ENCODE results near the gene BMAL1. TPM values are rescaled to one million over a fixed set of nuclear protein-coding genes. Genes with fewer than 3 reads are reported as not detected.

BMAL1 gene
- total RNA-seq, 4 donors from 2014 or later: 41.2 to 97.5 (median 50.7) TPM

DNA sequence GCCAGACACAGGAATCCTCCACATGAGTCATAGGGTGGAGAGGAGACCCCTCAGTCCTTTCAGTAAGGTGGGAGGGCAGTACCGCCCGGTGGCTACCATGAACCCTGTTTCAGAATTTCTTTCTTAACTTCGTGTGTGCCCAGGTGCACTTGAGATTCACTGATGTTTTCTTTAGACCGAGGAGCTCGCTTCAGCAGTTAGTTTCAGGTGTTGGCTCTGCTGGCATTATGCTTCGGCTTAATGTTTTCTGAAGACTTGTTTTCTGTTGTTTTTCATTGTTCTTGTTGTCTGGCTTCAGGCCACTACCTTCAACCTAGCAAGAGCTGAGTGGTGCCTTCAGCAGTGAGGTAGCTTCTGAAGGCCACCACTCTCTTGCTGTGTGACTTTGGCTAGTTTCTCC is 71.5 kb downstream of the BMAL1 start:
- Histone ChIP-seq H3K36me3 (no peaks in the 10 kb centered on the region), H3K4me3 (replicated peaks in 1 of 3) (no peak overlapping the region), H3K27me3 (no peaks in the 10 kb centered on the region), H3K4me1 (peaks cover 43 to 60% of the 10 kb centered on the region in 2 donors), H3K27ac (peak overlapping the region; percentile 85 to 89 (median 86)), H3K9me3 (no peaks in the 10 kb centered on the region)
- DNase-seq: peak; percentile 70
- TF ChIP-seq, protein P1, sequence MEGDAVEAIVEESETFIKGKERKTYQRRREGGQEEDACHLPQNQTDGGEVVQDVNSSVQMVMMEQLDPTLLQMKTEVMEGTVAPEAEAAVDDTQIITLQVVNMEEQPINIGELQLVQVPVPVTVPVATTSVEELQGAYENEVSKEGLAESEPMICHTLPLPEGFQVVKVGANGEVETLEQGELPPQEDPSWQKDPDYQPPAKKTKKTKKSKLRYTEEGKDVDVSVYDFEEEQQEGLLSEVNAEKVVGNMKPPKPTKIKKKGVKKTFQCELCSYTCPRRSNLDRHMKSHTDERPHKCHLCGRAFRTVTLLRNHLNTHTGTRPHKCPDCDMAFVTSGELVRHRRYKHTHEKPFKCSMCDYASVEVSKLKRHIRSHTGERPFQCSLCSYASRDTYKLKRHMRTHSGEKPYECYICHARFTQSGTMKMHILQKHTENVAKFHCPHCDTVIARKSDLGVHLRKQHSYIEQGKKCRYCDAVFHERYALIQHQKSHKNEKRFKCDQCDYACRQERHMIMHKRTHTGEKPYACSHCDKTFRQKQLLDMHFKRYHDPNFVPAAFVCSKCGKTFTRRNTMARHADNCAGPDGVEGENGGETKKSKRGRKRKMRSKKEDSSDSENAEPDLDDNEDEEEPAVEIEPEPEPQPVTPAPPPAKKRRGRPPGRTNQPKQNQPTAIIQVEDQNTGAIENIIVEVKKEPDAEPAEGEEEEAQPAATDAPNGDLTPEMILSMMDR (IDR thresholded peaks at IDR 0.05): no peak
- no peak for TF ChIP-seq POLR2A (IDR thresholded peaks at IDR 0.05)
- intact Hi-C loops (cut with DNase I): loop anchor here (5.0 kb wide), 1 partner anchor 382 kb away; no protein-coding TSS in a partner anchor
- 36 to 58% methylated on average over 6 of the region's 6 CpGs for WGBS, 2 donors

DNA sequence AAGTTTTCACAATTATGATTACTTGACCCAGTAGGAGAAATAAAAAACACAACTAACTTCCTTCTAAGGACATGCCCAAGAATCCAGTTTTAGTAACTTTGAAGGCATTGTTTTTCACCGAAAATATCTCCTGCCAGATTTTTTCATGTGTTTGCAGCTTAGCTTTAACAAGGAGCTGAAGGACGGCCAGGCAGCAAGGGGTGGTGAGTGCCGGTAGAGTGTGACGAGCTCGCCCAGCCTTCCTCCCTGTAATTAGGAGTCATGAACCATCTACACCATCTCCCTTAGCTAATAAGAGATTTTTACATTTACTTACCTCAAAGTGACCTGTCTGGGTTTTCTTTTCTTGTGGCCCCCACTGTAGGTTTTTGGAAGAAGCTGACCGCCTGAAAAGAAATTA is 72.0 kb downstream of the BMAL1 start:
- 29 to 48% methylated on average over 6 of the region's 6 CpGs for WGBS, 2 donors
- intact Hi-C loops (cut with DNase I): loop anchor here (5.0 kb wide), 1 partner anchor 382 kb away; no protein-coding TSS in a partner anchor
- Histone ChIP-seq H3K9me3 (no peaks in the 10 kb centered on the region), H3K4me3 (replicated peaks in 1 of 3) (no peak overlapping the region), H3K27ac (peak overlapping the region; percentile 85 to 89 (median 86)), H3K36me3 (no peaks in the 10 kb centered on the region), H3K27me3 (no peaks in the 10 kb centered on the region), H3K4me1 (peaks cover 43 to 59% of the 10 kb centered on the region in 2 donors)
- no peak for TF ChIP-seq POLR2A (IDR thresholded peaks at IDR 0.05)
- TF ChIP-seq, protein P1 (IDR thresholded peaks at IDR 0.05): no peak
- DNase-seq: peak; percentile 83 to 84

DNA sequence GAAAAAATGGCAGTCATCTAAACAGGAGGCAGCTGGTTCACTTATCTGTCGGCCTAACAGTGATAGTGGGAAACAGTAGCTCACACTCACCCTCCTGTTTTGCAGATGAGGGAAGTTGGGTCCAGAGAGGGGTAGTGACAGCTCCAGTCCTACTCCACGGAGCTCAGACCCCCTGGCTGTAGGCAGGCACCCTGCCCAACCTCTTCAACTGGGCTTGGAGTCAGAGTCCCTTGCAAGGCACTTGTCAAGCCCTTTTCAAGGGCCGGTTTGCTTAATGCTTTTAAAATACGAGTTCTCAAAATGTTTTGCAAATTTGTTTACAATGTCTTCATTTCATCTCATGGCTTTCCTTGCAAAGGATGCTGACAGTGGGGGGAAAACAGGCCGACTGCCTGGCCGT is 75.1 kb downstream of the BMAL1 start:
- Histone ChIP-seq H3K27ac (peak overlapping the region; percentile 26 to 33 (median 26)), H3K4me3 (replicated peaks in 1 of 3) (no peak overlapping the region), H3K4me1 (peaks cover 42 to 55% of the 10 kb centered on the region in 2 donors), H3K9me3 (no peaks in the 10 kb centered on the region), H3K36me3 (peaks cover 12 to 13% of the 10 kb centered on the region in 2 donors), H3K27me3 (no peaks in the 10 kb centered on the region)
- intact Hi-C loops (cut with DNase I): no loop called here
- TF ChIP-seq, protein P1 (IDR thresholded peaks at IDR 0.05): no peak
- TF ChIP-seq POLR2A (IDR thresholded peaks at IDR 0.05): no peak
- 46% methylated on average over 6 of the region's 6 CpGs for WGBS, 2 donors
- DNase-seq: peak; percentile 71 to 73

DNA sequence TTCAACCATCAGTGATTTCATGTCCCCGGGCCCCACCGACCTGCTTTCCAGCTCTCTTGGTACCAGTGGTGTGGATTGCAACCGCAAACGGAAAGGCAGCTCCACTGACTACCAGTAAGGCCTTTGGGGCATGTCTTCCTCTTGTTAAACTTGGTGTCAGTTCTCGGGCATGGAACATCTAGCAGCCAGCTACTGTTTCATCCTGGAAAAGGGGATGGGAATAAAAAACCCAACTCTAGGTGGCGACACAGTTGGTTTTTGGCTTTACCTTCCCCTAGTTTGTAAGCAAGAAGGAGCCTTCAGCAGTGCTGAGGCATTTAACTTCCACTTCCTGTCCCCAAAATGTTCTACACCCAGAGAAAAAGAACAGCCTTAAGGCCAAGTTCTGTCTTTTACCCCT is 76.7 kb downstream of the BMAL1 start:
- WGBS, 2 donors: 88 to 94% methylated on average over 6 of the region's 6 CpGs
- Histone ChIP-seq H3K9me3 (no peaks in the 10 kb centered on the region), H3K4me1 (peaks cover 28 to 39% of the 10 kb centered on the region in 2 donors), H3K4me3 (replicated peaks in 1 of 3) (no peak overlapping the region), H3K27ac (no peak overlapping the region), H3K27me3 (no peaks in the 10 kb centered on the region), H3K36me3 (peaks cover 12 to 18% of the 10 kb centered on the region in 2 donors)
- DNase-seq: no peak
- TF ChIP-seq, protein P1 (IDR thresholded peaks at IDR 0.05): no peak
- no peak for TF ChIP-seq POLR2A (IDR thresholded peaks at IDR 0.05)
- intact Hi-C loops (cut with DNase I): no loop called here

DNA sequence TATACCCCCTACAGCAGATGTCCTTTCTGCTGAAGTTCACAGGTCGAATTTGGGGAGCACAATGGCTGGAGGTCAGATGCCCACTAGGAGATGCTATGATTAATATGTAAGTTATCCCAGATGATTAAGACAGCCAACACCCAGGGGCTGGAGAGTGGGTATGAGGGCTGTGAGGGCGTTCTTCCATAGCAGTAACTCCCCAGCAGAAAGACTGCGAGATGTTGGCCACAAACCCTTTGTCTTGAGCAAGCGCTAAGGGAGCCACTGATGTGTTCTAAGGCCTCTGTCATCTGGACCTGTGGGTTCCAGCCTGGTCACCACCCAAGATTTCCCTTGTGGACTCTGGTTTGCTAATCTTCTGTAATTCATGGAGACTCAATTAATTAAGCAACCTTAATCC is 77.6 kb downstream of the BMAL1 start:
- TF ChIP-seq, protein P1 (IDR thresholded peaks at IDR 0.05): no peak
- no peak for TF ChIP-seq POLR2A (IDR thresholded peaks at IDR 0.05)
- intact Hi-C loops (cut with DNase I): no loop called here
- 92 to 98% methylated on average over 4 of the region's 4 CpGs for WGBS, 2 donors
- no peak for DNase-seq
- no peaks in the 10 kb centered on the region for H3K27me3 ChIP-seq
- H3K36me3 ChIP-seq: peaks cover 12 to 18% of the 10 kb centered on the region in 2 donors
- H3K9me3 ChIP-seq: no peaks in the 10 kb centered on the region
- H3K4me1 ChIP-seq: peaks cover 20 to 32% of the 10 kb centered on the region in 2 donors
- H3K27ac ChIP-seq: no peak overlapping the region
- no peak overlapping the region for H3K4me3 ChIP-seq (replicated peaks in 1 of 3)

All from thyroid gland (tissue), 4 donors.